Measurements from ENCODE around the gene ARHGEF17. TPM values are rescaled to one million over a fixed set of nuclear protein-coding genes. Genes with fewer than 3 reads are reported as not detected.

ARHGEF17 gene
- total RNA-seq, 3 donors from 2014 or later (not counting 1 experiment from before 2014, with no cell fraction given), result 0.02 to 0.88 (median 0.50) TPM

- Mint-ChIP-seq H3K9me3 (no peaks in the 10 kb centered on the region), H3K4me1 (peaks cover 6 to 26% of the 10 kb centered on the region in 2 donors), H3K27me3 (ENCODE audit: low read depth in 2 of 2) (no peaks in the 10 kb centered on the region), H3K36me3 (no peaks in the 10 kb centered on the region), H3K27ac (peak overlapping the region; percentile 81), H3K4me3 (peak overlapping the region; percentile 42)
- no peak overlapping the region for H3K4me3 ChIP-seq (ENCODE audit: low read length)
- peaks cover 19% of the 10 kb centered on the region for H3K36me3 ChIP-seq (ENCODE audit: control insufficient read depth, insufficient read depth, low read length)
- TF ChIP-seq CTCF (IDR thresholded peaks at IDR 0.05), result no peak
- WGBS (ENCODE audit: insufficient coverage), result 97% methylated on average over 34 of the region's 34 CpGs
- no peaks in the 10 kb centered on the region for H3K9me3 ChIP-seq (ENCODE audit: control insufficient read depth, insufficient read depth, low read length)
- H3K27ac ChIP-seq (ENCODE audit: low read length), result no peak overlapping the region
- intact Hi-C loops (cut with micrococcal nuclease), result no loop called here
- ATAC-seq, result no peak
- DNase-seq, result no peak
- H3K27me3 ChIP-seq (ENCODE audit: control insufficient read depth, insufficient read depth, low read length), result no peaks in the 10 kb centered on the region
- H3K4me1 ChIP-seq (ENCODE audit: control insufficient read depth, insufficient read depth, low read length), result peaks cover 6% of the 10 kb centered on the region
These were observed 86.6 kb downstream of the ARHGEF17 start for GRCh38 chr11:73394416-73395296.

- H3K36me3 ChIP-seq (ENCODE audit: control insufficient read depth, insufficient read depth, low read length), result peaks cover 16% of the 10 kb centered on the region
- H3K27ac ChIP-seq (ENCODE audit: low read length), result no peak overlapping the region
- TF ChIP-seq CTCF (IDR thresholded peaks at IDR 0.05), result no peak
- no peaks in the 10 kb centered on the region for H3K4me1 ChIP-seq (ENCODE audit: control insufficient read depth, insufficient read depth, low read length)
- no peak overlapping the region for H3K4me3 ChIP-seq (ENCODE audit: low read length)
- Mint-ChIP-seq H3K27ac (peak overlapping the region; percentile 81), H3K4me1 (peaks cover 0 to 20% of the 10 kb centered on the region in 2 donors), H3K36me3 (no peaks in the 10 kb centered on the region), H3K4me3 (peak overlapping the region; percentile 25), H3K9me3 (no peaks in the 10 kb centered on the region), H3K27me3 (ENCODE audit: low read depth in 2 of 2) (no peaks in the 10 kb centered on the region)
- H3K9me3 ChIP-seq (ENCODE audit: control insufficient read depth, insufficient read depth, low read length), result no peaks in the 10 kb centered on the region
- intact Hi-C loops (cut with micrococcal nuclease), result no loop called here
- 96% methylated on average over 22 of the region's 22 CpGs for WGBS (ENCODE audit: insufficient coverage)
- H3K27me3 ChIP-seq (ENCODE audit: control insufficient read depth, insufficient read depth, low read length), result no peaks in the 10 kb centered on the region
- no peak for DNase-seq
- peak in 1 of 3 donors; percentile 2 for ATAC-seq
These were observed 87.5 kb downstream of the ARHGEF17 start for GRCh38 chr11:73395297-73396208.

GRCh38 chr11:73396251-73396930, 88.3 kb downstream of the ARHGEF17 start:
- Mint-ChIP-seq H3K4me3 (peak overlapping the region; percentile 68), H3K27ac (peak overlapping the region; percentile 81), H3K4me1 (peaks cover 0 to 20% of the 10 kb centered on the region in 2 donors), H3K9me3 (no peaks in the 10 kb centered on the region), H3K36me3 (no peaks in the 10 kb centered on the region), H3K27me3 (ENCODE audit: low read depth in 2 of 2) (no peaks in the 10 kb centered on the region)
- Histone ChIP-seq H3K36me3 (ENCODE audit: control insufficient read depth, insufficient read depth, low read length) (peaks cover 16% of the 10 kb centered on the region), H3K4me3 (ENCODE audit: low read length) (no peak overlapping the region), H3K9me3 (ENCODE audit: control insufficient read depth, insufficient read depth, low read length) (no peaks in the 10 kb centered on the region), H3K4me1 (ENCODE audit: control insufficient read depth, insufficient read depth, low read length) (no peaks in the 10 kb centered on the region), H3K27me3 (ENCODE audit: control insufficient read depth, insufficient read depth, low read length) (no peaks in the 10 kb centered on the region), H3K27ac (ENCODE audit: low read length) (no peak overlapping the region)
- intact Hi-C loops (cut with micrococcal nuclease), result no loop called here
- no peak for ATAC-seq
- DNase-seq, result no peak
- 95% methylated on average over 6 of the region's 6 CpGs for WGBS (ENCODE audit: insufficient coverage)
- TF ChIP-seq CTCF (IDR thresholded peaks at IDR 0.05), result no peak

Measured in natural killer cell (primary cell).